ENCODE measurements around the gene YJU2. TPM values are rescaled to one million over a fixed set of nuclear protein-coding genes. Genes with fewer than 3 reads are reported as not detected.
"Not testable (repeated sequence)": the region's sequence is repeated elsewhere in the genome, so short reads cannot be mapped to it uniquely, and the experiment has no call there.

YJU2 gene
- total RNA-seq, 2 experiments from 2014 or later, result 24.8 to 25.5 TPM

GRCh38 chr19:4232614-4233281, 14.1 kb upstream of the YJU2 start:
- no peak overlapping the region for H3K27ac Mint-ChIP-seq
- H3K27me3 Mint-ChIP-seq, result no peaks in the 10 kb centered on the region
- no peaks in the 10 kb centered on the region for H3K9me3 Mint-ChIP-seq
- DNase-seq, result no peak
- POLR2A ChIA-PET, result no interaction called here
- CTCF ChIA-PET, result interaction anchor here (1.1 to 2.7 kb wide), 4 partner anchors 10 to 16 kb away, joined by 3 to 13 read pairs (median 5); partner anchors contain the start of gene YJU2
- no peaks in the 10 kb centered on the region for H3K36me3 Mint-ChIP-seq (ENCODE audit: low read depth)
- H3K4me1 Mint-ChIP-seq, result peaks cover 2% of the 10 kb centered on the region
- no peak overlapping the region for H3K4me3 Mint-ChIP-seq

GRCh38 chr19:4233282-4233853, 13.5 kb upstream of the YJU2 start:
- H3K4me3 Mint-ChIP-seq, result no peak overlapping the region
- CTCF ChIA-PET, result interaction anchor here (1.1 to 2.7 kb wide), 5 partner anchors 10 to 17 kb away, joined by 3 to 13 read pairs (median 3); partner anchors contain the start of gene YJU2
- no peaks in the 10 kb centered on the region for H3K36me3 Mint-ChIP-seq (ENCODE audit: low read depth)
- H3K27me3 Mint-ChIP-seq, result no peaks in the 10 kb centered on the region
- H3K27ac Mint-ChIP-seq, result no peak overlapping the region
- H3K9me3 Mint-ChIP-seq, result no peaks in the 10 kb centered on the region
- peaks cover 2% of the 10 kb centered on the region for H3K4me1 Mint-ChIP-seq
- POLR2A ChIA-PET, result no interaction called here
- DNase-seq, result peak; percentile 75

GRCh38 chr19:4234142-4234861, 12.6 kb upstream of the YJU2 start:
- H3K4me3 Mint-ChIP-seq, result no peak overlapping the region
- DNase-seq, result no peak
- ChIA-PET POLR2A (interaction anchor here (0.6 kb wide), 1 partner anchor 65 kb away, joined by 3 read pairs; no protein-coding TSS in a partner anchor), CTCF (interaction anchor here (0.6 to 2.7 kb wide), 3 partner anchors 9 to 1453 kb away, joined by 3 to 13 read pairs (median 8); no protein-coding TSS in a partner anchor)
- no peak overlapping the region for H3K27ac Mint-ChIP-seq
- H3K27me3 Mint-ChIP-seq, result no peaks in the 10 kb centered on the region
- H3K4me1 Mint-ChIP-seq, result peaks cover 2% of the 10 kb centered on the region
- no peaks in the 10 kb centered on the region for H3K9me3 Mint-ChIP-seq
- H3K36me3 Mint-ChIP-seq (ENCODE audit: low read depth), result no peaks in the 10 kb centered on the region

- Mint-ChIP-seq H3K9me3 (no peaks in the 10 kb centered on the region), H3K4me3 (no peak overlapping the region), H3K27ac (no peak overlapping the region), H3K4me1 (peaks cover 2% of the 10 kb centered on the region), H3K36me3 (ENCODE audit: low read depth) (no peaks in the 10 kb centered on the region), H3K27me3 (no peaks in the 10 kb centered on the region)
- no peak for DNase-seq
- ChIA-PET POLR2A (no interaction called here), CTCF (interaction anchor here (1.2 to 2.7 kb wide), 2 partner anchors 8 to 16 kb away, joined by 3 to 13 read pairs; no protein-coding TSS in a partner anchor)
These were observed 12.0 kb upstream of the YJU2 start for GRCh38 chr19:4234862-4235201.

- CTCF ChIA-PET; H3K27me3 Mint-ChIP-seq; H3K9me3 Mint-ChIP-seq; DNase-seq; H3K4me3 Mint-ChIP-seq; H3K4me1 Mint-ChIP-seq; POLR2A ChIA-PET; H3K36me3 Mint-ChIP-seq (ENCODE audit: low read depth): not testable (repeated sequence)
- peak overlapping the region; percentile 5 for H3K27ac Mint-ChIP-seq
These were observed 9.4 kb upstream of the YJU2 start for GRCh38 chr19:4237510-4237909.

GRCh38 chr19:4238831-4239230, 8.0 kb upstream of the YJU2 start:
- no peaks in the 10 kb centered on the region for H3K36me3 Mint-ChIP-seq (ENCODE audit: low read depth)
- peaks cover 1% of the 10 kb centered on the region for H3K27me3 Mint-ChIP-seq
- ChIA-PET CTCF (interaction anchor here (0.9 kb wide), 1 partner anchor 132 kb away, joined by 4 read pairs; no protein-coding TSS in a partner anchor), POLR2A (no interaction called here)
- peaks cover 5% of the 10 kb centered on the region for H3K9me3 Mint-ChIP-seq
- no peaks in the 10 kb centered on the region for H3K4me1 Mint-ChIP-seq
- no peak overlapping the region for H3K4me3 Mint-ChIP-seq
- H3K27ac Mint-ChIP-seq, result no peak overlapping the region
- DNase-seq, result no peak

- no peak overlapping the region for H3K27ac Mint-ChIP-seq
- no peak overlapping the region for H3K4me3 Mint-ChIP-seq
- peaks cover 5% of the 10 kb centered on the region for H3K9me3 Mint-ChIP-seq
- ChIA-PET POLR2A (no interaction called here), CTCF (interaction anchor here (2.1 to 2.3 kb wide), 2 partner anchors 8 to 25 kb away, joined by 7 to 13 read pairs; no protein-coding TSS in a partner anchor)
- peaks cover 1% of the 10 kb centered on the region for H3K27me3 Mint-ChIP-seq
- H3K4me1 Mint-ChIP-seq, result peaks cover 9% of the 10 kb centered on the region
- H3K36me3 Mint-ChIP-seq (ENCODE audit: low read depth), result no peaks in the 10 kb centered on the region
- DNase-seq, result no peak
These were observed 5.0 kb upstream of the YJU2 start for GRCh38 chr19:4241824-4242430.

- H3K27ac Mint-ChIP-seq, result peak overlapping the region; percentile 99
- peaks cover 27% of the 10 kb centered on the region for H3K4me1 Mint-ChIP-seq
- peak overlapping the region; percentile 95 for H3K4me3 Mint-ChIP-seq
- H3K9me3 Mint-ChIP-seq, H3K27me3 Mint-ChIP-seq, DNase-seq, POLR2A ChIA-PET: not testable (repeated sequence)
- peaks cover 20% of the 10 kb centered on the region for H3K36me3 Mint-ChIP-seq (ENCODE audit: low read depth)
- CTCF ChIA-PET, result interaction anchor here (0.7 kb wide), 1 partner anchor 28 kb away, joined by 3 read pairs; no protein-coding TSS in a partner anchor
These were observed 942 bp upstream of the YJU2 start for GRCh38 chr19:4245938-4246337.

- no peak for DNase-seq
- POLR2A ChIA-PET, result no interaction called here
- H3K4me1 Mint-ChIP-seq, result peaks cover 2% of the 10 kb centered on the region
- CTCF ChIA-PET, result interaction anchor here (0.5 to 1.1 kb wide), 4 partner anchors 8 to 116 kb away, joined by 3 read pairs; partner anchors contain the start of gene YJU2
- no peaks in the 10 kb centered on the region for H3K27me3 Mint-ChIP-seq
- peaks cover 8% of the 10 kb centered on the region for H3K9me3 Mint-ChIP-seq
- no peak overlapping the region for H3K4me3 Mint-ChIP-seq
- peaks cover 59% of the 10 kb centered on the region for H3K36me3 Mint-ChIP-seq (ENCODE audit: low read depth)
- no peak overlapping the region for H3K27ac Mint-ChIP-seq
These were observed 9.7 kb downstream of the YJU2 start for GRCh38 chr19:4256563-4256962.

- Mint-ChIP-seq H3K36me3 (ENCODE audit: low read depth) (peaks cover 55% of the 10 kb centered on the region), H3K9me3 (peaks cover 8% of the 10 kb centered on the region), H3K4me1 (peaks cover 2% of the 10 kb centered on the region), H3K27me3 (no peaks in the 10 kb centered on the region), H3K4me3 (no peak overlapping the region), H3K27ac (no peak overlapping the region)
- ChIA-PET POLR2A (no interaction called here), CTCF (interaction anchor here (0.7 to 1.1 kb wide), 3 partner anchors 8 to 86 kb away, joined by 3 read pairs; partner anchors contain the start of gene YJU2)
- no peak for DNase-seq
These were observed 10.1 kb downstream of the YJU2 start for GRCh38 chr19:4257025-4257424.

GRCh38 chr19:4258181-4258580, 11.3 kb downstream of the YJU2 start:
- H3K9me3 Mint-ChIP-seq, result peaks cover 8% of the 10 kb centered on the region
- CTCF ChIA-PET, result interaction anchor here (1.2 kb wide), 1 partner anchor 9 kb away, joined by 3 read pairs; no protein-coding TSS in a partner anchor
- no peak overlapping the region for H3K27ac Mint-ChIP-seq
- no peaks in the 10 kb centered on the region for H3K27me3 Mint-ChIP-seq
- H3K36me3 Mint-ChIP-seq (ENCODE audit: low read depth), result peaks cover 46% of the 10 kb centered on the region
- no peak for DNase-seq
- no peak overlapping the region for H3K4me3 Mint-ChIP-seq
- H3K4me1 Mint-ChIP-seq, result peaks cover 4% of the 10 kb centered on the region
- POLR2A ChIA-PET, result no interaction called here

- DNase-seq, result no peak
- H3K4me1 Mint-ChIP-seq, result peaks cover 19% of the 10 kb centered on the region
- no peaks in the 10 kb centered on the region for H3K9me3 Mint-ChIP-seq
- no peak overlapping the region for H3K27ac Mint-ChIP-seq
- H3K36me3 Mint-ChIP-seq (ENCODE audit: low read depth), result peaks cover 31% of the 10 kb centered on the region
- POLR2A ChIA-PET, result no interaction called here
- H3K27me3 Mint-ChIP-seq, result no peaks in the 10 kb centered on the region
- H3K4me3 Mint-ChIP-seq, result no peak overlapping the region
- CTCF ChIA-PET, result interaction anchor here (0.6 kb wide), 1 partner anchor 33 kb away, joined by 4 read pairs; no protein-coding TSS in a partner anchor
These were observed 13.8 kb downstream of the YJU2 start for GRCh38 chr19:4260613-4261191.
